Kidney (tissue), 14 donors: Measurements from ENCODE around the gene MYOG. TPM values are rescaled to one million over a fixed set of nuclear protein-coding genes. Genes with fewer than 3 reads are reported as not detected.
A peak's percentile ranks its signal among the peaks of the same experiment; 100 is the strongest.

Experiments used
- DNase-seq, 5 donors: peaks; one replicate each; pipeline ENCODE4 v3.0.0-alpha.2; 2013 to 2020
- FAIRE-seq: peaks from 2 replicates; lab custom pipeline; 2012; peaks lifted over from hg19 to GRCh38; lab: Jason Lieb, UNC
- H3K27ac ChIP-seq, 2 donors: one replicate each; pipeline ENCODE4 v1.7.0; 2013; ENCODE audit warnings: low read depth in 2 of 2, low read length in 2 of 2, inconsistent platforms in 1 of 2
- H3K27me3 ChIP-seq: one replicate; pipeline ENCODE4 v1.7.1; 2013; ENCODE audit warnings: low read length, inconsistent platforms; ENCODE audit not compliant: control insufficient read depth, insufficient read depth
- H3K36me3 ChIP-seq, 3 donors: one replicate each; pipeline versions ENCODE4 v1.7.0 to v1.7.1; 2013; ENCODE audit warnings: low read length in 3 of 3, control low read depth in 1 of 3, inconsistent platforms in 1 of 3; ENCODE audit not compliant: insufficient read depth in 3 of 3, control insufficient read depth in 2 of 3
- H3K4me1 ChIP-seq, 3 donors: one replicate each; pipeline versions ENCODE4 v1.7.0 to v1.7.1; 2013; ENCODE audit warnings: low read length in 3 of 3, inconsistent platforms in 1 of 3, low read depth in 1 of 3; ENCODE audit not compliant: control insufficient read depth in 2 of 3, insufficient read depth in 2 of 3
- H3K4me3 ChIP-seq, 3 donors: one replicate each; pipeline versions ENCODE4 v1.7.0 to v1.8.1; 2013; ENCODE audit warnings: low read length in 3 of 3, control low read depth in 1 of 3, inconsistent platforms in 1 of 3
- H3K9ac ChIP-seq, 3 donors: one replicate each; pipeline versions ENCODE4 v1.7.0 to v1.7.1; 2013; ENCODE audit warnings: low read length in 3 of 3, control low read depth in 1 of 3, inconsistent platforms in 1 of 3
- H3K9me3 ChIP-seq, 3 donors: one replicate each; pipeline versions ENCODE4 v1.7.0 to v1.7.1; 2013; ENCODE audit warnings: low read length in 3 of 3, control low read depth in 1 of 3, inconsistent platforms in 1 of 3; ENCODE audit not compliant: control insufficient read depth in 2 of 3, insufficient read depth in 1 of 3
- CTCF ChIP-seq: IDR thresholded peaks from 3 replicates; pipeline ENCODE4 v1.5.1; 2012; ENCODE audit warnings: mild to moderate bottlenecking, moderate library complexity, borderline replicate concordance; ENCODE audit not compliant: insufficient read depth; ENCODE audit errors: extremely low read depth
- intact Hi-C: fragments of 100-400 bp; cut with DNase I; formaldehyde crosslinking; loops from one replicate; pipeline ENCODE4 v1.11.1; 2022
- polyA plus RNA-seq: library from polyadenylated mRNA; stranded (reverse); fragments of 350-450 nt; fragmentation: Illumina TruSeq; extraction: RNeasy Lipid Tissue Mini Kit (QIAGEN cat#74804); gene quantifications from one replicate; pipeline ENCODE4 v1.2.3, GENCODE V29; 2014; ENCODE audit warnings: low read depth, low replicate concordance; ENCODE audit not compliant: insufficient read depth
- total RNA-seq: library from RNA; stranded (reverse); fragmentation: NEBNext Ultra II Directional; extraction: Animal tissue kit (Norgen Biotek cat#: 25700); gene quantifications from one replicate; pipeline ENCODE4 v1.2.1, GENCODE V29; 2021
- donor health status: control.
- donor health status: control.
- donor health status: control.
- donor health status: control.
- donor health status: control.
- donor health status: DM: yes; HTN: yes; CAD: no.
- donor health status: Normal renal cell carcinoma (clear cell type).

The MYOG gene
- total and polyA plus RNA-seq, 2 donors from 2014 or later: not detected

DNA sequence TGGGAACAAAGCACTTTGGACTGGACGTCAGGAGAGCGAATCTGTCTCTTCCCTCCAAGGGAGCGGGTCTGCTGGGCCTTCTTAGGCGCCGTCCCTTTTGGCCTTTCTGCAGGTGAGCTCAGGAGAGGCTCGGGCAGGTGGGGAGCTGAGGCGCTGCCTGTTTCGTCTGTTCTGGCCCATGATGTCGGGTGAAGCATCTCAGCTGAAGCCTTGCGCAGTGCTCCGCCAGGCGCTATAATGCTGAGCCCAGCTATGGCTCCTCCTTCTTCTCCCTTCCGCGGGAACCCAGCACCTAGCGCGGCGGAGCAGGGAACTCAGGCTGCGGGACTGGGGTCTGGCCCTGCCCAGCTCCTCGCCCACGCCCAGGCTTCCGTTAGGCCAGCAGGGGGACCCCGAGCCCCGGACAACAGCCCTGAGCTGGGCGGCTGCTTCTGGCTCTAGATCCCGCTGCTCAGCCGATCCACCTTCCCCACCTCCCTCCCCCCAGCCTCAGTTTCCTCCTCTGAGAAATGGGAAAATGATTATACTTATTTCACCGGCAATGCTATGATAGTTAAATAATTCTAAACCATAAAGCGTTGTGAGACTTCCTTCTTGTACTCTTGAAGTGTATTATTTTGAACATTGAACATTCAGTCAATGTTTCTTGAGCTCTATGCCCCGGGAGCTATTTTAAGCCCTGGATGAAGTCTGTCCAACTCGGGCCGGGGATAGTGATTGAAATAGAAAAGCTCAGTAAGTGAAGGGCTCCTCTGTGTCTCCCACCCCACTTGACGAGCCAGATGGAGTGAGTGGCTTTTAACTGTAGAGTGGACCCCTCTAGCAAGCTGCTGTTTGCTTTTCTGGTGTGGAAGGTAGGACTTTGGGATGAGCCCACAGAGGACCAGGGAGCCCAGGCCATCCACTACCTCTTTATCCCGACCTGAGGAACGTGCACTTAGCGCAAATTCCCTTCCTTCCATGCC is 32.1 kb upstream of the MYOG start:
- H3K27ac ChIP-seq: no peak overlapping the region
- FAIRE-seq: no peak
- H3K4me1 ChIP-seq: no peaks in the 10 kb centered on the region
- TF ChIP-seq CTCF: peak; percentile 72
- H3K36me3 ChIP-seq: no peaks in the 10 kb centered on the region
- H3K9me3 ChIP-seq: no peaks in the 10 kb centered on the region
- H3K27me3 ChIP-seq: no peaks in the 10 kb centered on the region
- intact Hi-C loops: loop anchor here (5.0 kb wide), 1 partner anchor 99 kb away; no protein-coding TSS in a partner anchor
- DNase-seq: peak; percentile 86 to 91 (median 91)
- no peak overlapping the region for H3K9ac ChIP-seq
- H3K4me3 ChIP-seq: no peak overlapping the region

DNA sequence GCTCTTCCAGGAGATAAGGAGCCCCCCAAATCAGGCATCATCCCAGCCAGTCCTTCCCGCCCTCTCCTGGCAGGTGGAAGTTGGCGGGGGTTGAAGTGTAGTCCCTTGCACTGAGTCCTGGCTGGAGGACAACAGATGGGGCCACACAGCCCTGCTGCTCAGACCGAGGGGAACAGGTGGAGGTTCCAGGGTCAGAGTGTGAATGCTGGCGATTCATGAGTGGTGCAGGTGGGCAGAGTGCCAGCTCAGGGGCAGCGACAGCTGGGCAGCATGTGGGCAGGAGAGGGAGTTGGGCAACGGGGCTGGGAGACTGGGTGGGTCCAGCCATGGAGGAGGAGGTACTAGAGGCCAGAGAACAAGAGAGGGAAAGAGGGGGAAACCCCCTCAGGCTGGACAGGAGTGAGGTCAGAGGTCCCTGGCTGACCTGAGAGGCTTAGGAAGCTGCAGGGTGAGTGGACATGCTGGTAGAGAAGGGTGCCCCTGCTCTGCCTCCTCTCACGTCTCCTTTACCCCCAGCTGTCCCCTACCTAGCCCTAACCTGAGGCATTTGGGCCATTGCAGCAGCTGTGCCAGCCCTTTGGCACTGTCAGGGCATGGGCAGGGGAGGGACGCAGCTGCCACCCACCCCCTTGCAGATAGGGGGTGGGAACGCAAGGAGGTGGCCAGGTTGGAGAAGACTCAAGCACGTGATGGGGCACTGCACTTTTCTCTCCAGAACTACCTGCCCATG is 30.4 kb upstream of the MYOG start:
- no peak for DNase-seq
- Histone ChIP-seq H3K4me3 (no peak overlapping the region), H3K27ac (no peak overlapping the region), H3K9me3 (no peaks in the 10 kb centered on the region), H3K9ac (no peak overlapping the region), H3K27me3 (no peaks in the 10 kb centered on the region), H3K4me1 (no peaks in the 10 kb centered on the region), H3K36me3 (no peaks in the 10 kb centered on the region)
- no peak for TF ChIP-seq CTCF
- intact Hi-C loops: loop anchor here (5.0 kb wide), 1 partner anchor 101 kb away; no protein-coding TSS in a partner anchor
- no peak for FAIRE-seq

GRCh38 chr1:203114202-203114601 is 28.4 kb upstream of the MYOG start:
- no peak for TF ChIP-seq CTCF
- H3K4me3 ChIP-seq: no peak overlapping the region
- intact Hi-C loops: no loop called here
- no peak for FAIRE-seq
- H3K9ac ChIP-seq: no peak overlapping the region
- no peaks in the 10 kb centered on the region for H3K4me1 ChIP-seq
- no peak for DNase-seq
- no peaks in the 10 kb centered on the region for H3K27me3 ChIP-seq
- no peaks in the 10 kb centered on the region for H3K9me3 ChIP-seq
- H3K36me3 ChIP-seq: no peaks in the 10 kb centered on the region
- no peak overlapping the region for H3K27ac ChIP-seq
